GM12874 (cell line): ENCODE data around the gene CPA2.

Source experiments
- CTCF ChIP-seq: IDR thresholded peaks from 2 replicates; pipeline ENCODE4 v1.5.1; 2011; ENCODE audit warnings: low read depth, mild to moderate bottlenecking, control low read depth, low read length, moderate library complexity; ENCODE audit not compliant: insufficient read depth

The CPA2 gene

GRCh38 chr7:130266258-130266960 lies at the start of gene CPA2:
CPA2 (plus strand) TSS chr7:130266863; CDS start chr7:130266882, 19 bp downstream.
- no peak for TF ChIP-seq CTCF

GRCh38 chr7:130218806-130219620 lies 47.6 kb upstream of the CPA2 start:
- no peak for TF ChIP-seq CTCF

GRCh38 chr7:130219871-130220270 lies 46.8 kb upstream of the CPA2 start:
- no peak for TF ChIP-seq CTCF

GRCh38 chr7:130221746-130222145 lies 44.9 kb upstream of the CPA2 start:
- no peak for TF ChIP-seq CTCF

- no peak for TF ChIP-seq CTCF
Observed at GRCh38 chr7:130223646-130224045, 43.0 kb upstream of the CPA2 start.

- no peak for TF ChIP-seq CTCF
Observed at GRCh38 chr7:130224210-130224609, 42.5 kb upstream of the CPA2 start.

- no peak for TF ChIP-seq CTCF
Observed at GRCh38 chr7:130226333-130226732, 40.3 kb upstream of the CPA2 start.
